HG03354 (cell line): Measurements from ENCODE around the gene WASF3.

Experiments used
- ATAC-seq: cut with Tn5 transposase; IDR thresholded peaks from one replicate; pipeline ENCODE4 v1.9.1; 2021; ENCODE audit warnings: mild to moderate bottlenecking; ENCODE audit not compliant: unreplicated experiment, poor library complexity, severe bottlenecking

The WASF3 gene

DNA sequence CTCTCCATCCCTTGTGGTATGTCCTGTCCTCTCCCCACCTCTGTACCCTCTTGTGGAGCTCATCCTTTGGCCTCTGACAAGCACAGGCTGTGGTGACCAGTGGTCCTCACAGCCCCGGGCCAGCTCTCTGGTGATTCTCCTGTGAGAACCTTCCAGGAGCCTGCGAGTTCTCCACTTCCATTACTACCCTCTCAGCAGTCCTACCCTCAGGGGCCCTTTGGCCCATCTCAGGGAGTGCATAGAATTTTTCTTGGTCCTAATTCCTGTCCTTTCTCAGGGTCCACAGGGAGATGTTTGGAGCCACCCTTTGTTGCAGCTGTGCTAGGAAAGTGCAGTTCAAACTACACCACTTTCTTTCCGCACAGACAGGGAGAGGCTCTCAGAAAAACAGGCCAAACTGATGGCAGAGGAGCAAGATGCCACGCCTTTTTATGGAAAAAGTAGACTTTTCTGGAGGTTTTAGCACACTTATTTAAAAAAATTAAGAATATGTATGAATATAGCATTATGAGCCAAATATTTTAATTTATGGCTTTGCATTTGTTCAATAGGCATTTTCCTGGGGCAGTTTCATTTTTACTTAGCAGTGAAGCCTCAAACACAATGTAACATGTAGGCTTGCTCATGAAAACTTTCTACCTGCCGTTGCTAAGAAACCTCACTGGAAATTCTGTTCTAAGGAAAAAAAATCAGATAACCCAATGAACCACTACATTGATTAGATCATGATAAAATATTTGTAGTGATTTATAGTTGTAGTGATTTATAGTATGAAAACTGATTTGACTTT lies 111.1 kb downstream of the WASF3 start:
- ATAC-seq: no peak

DNA sequence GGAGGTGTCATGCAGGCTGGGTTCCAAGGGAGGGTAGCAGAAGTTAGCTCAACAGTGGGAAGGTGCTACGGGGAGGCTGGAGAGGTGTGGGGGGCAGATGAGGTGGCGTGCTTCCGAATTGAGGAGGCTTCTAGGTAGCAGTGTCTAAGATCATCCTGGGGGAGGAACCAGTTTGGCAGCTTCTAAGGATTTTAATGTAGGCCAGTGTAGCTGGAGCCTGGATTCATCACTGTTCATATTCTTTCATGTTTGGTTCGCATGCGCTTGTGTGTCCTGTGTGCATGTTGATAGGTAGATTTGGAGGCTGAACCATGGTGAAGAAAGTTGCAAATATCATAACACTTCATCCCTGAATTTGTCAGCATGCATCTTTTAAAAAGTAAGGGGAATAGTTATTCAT lies 116.4 kb downstream of the WASF3 start:
- ATAC-seq: no peak

- no peak for ATAC-seq
These were observed 119.7 kb downstream of the WASF3 start for GRCh38 chr13:26677156-26677555.

DNA sequence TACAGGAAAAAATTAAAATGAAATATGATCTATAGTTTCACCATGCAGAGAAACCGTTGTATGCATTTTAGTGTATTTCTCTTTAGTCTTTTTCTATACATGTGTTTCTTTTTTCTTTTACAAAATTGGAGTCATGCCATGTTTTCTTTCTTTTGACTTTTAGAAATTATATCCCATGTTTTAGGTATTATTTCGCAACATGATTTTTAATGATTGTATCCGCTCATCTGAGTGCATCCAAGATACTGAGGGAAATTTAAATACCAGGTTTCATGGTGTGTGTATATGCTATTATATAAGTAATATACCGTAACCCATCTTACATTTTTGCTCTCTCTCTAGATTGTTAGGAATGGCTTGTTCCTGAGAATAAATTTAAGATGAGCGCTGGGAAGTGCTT lies 120.8 kb downstream of the WASF3 start:
- ATAC-seq: no peak

- ATAC-seq: no peak
These were observed 121.3 kb downstream of the WASF3 start for GRCh38 chr13:26678796-26679195.

DNA sequence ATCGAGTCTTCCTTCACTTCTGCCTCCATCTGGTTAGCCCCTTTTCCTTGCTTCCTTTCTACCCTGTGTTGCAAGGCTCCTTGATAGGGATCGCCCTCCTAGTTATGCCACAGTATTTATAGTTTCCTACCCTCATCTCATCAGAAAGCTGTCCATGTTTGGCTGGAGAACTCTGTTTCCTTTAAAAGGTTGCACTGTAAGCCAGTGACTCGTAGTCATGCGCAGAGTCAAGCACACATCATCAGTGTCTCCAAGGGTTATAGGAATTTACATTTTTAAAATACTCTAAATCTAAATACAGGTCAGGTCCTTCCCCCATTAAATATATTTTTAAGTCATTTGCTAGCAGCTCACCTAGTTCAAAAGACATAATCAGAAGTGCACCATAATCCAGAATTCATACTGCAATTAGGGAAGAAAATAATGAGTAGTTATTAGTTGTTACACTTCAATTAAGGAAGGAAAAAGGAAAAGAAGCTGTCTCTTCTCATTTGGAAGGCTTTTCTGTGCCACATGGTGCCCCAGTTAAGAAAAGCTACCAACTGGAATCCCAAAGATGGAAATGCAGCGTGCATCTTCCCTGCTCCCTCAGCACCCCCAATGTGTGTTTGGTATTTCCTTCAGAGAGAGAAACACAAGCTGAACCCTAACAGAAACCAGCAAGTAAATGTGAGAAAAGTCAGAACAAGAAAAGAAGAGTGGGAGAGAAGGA lies 122.1 kb downstream of the WASF3 start:
- ATAC-seq: no peak

- ATAC-seq: no peak
These were observed 122.6 kb downstream of the WASF3 start for GRCh38 chr13:26680123-26680450.

GRCh38 chr13:26680572-26680971 lies 123.1 kb downstream of the WASF3 start:
- no peak for ATAC-seq

- no peak for ATAC-seq
These were observed 123.6 kb downstream of the WASF3 start for GRCh38 chr13:26681036-26681435.

- ATAC-seq: no peak
These were observed 125.1 kb downstream of the WASF3 start for GRCh38 chr13:26682606-26683005.

- no peak for ATAC-seq
These were observed 128.1 kb downstream of the WASF3 start for GRCh38 chr13:26685606-26686005.

GRCh38 chr13:26686285-26686684 lies 128.8 kb downstream of the WASF3 start:
- ATAC-seq: no peak

DNA sequence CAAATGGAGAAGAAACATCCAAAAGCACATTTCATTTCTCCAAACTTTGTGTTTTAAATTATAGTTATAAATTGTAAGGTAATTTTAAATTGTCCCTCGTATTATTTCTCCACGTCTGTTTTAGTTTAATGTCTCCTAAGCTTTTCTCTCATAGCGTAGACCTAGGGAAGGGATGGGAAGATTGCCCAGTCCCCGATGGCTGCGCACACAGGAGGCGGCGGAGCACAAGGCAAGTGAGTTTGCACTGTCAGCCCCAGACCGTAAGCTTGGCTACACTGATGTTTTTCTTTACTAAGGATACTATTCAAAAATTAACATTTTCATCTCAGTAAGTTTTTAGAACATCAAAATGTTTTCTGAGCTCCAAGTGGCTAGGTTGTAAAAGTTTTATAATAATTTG lies 130.8 kb downstream of the WASF3 start:
- ATAC-seq: no peak

DNA sequence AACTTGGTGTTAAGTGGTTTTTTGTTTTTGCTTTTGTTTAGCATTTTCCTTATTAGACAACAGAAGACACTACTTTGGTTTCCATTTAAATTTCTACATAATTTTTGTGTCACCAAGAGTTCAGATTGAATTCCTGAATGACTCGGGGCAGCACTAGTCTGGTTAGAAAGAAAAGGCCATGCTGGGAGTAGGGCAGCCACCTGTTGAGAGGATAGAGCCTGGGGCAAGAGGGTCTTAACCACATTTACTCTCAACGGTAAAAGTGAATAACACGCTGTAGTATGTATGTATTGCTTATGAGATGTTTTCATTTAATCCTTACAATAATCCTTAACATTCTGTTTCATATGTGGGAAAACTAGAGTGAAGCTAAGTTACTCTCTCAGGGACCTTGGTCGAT lies 131.5 kb downstream of the WASF3 start:
- no peak for ATAC-seq

GRCh38 chr13:26693749-26694463 lies 136.4 kb downstream of the WASF3 start:
- ATAC-seq: no peak

DNA sequence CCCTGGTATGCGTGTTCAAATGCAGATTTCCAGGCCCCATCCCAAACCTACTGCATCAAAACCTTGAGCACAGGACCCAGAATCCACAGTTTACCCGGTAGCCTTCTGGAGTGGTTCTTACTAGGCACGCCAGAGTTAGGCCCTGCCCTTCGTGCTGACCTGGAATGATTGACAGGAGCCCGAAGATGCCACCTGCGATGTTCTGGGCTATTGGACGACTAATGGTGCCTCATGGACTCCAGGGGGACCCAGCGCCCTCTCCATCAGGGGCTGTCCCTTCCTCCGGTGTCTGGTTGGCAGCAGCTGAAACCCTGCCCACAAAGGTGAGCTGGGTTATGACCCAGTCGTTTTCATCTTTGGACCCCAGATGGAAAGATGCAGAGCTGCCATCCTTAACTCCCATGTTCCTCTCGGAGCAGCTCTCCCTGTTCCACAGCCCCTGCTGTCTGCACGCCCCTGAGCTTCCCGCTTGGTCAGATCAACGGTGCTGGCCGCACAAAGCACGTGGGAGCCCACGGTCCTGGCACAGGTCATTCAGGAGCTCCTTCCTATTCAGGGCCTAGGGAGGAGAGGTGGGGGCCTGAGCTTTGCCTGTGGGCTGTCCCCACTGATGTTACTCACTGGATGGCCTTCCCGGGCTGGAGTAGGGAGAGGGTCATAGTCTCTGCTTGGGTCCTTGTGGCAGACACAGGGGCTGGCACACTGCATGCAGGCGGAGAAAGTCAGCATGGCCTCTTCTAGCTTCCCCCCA lies 137.3 kb downstream of the WASF3 start:
- no peak for ATAC-seq

GRCh38 chr13:26695360-26695705 lies 137.8 kb downstream of the WASF3 start:
- ATAC-seq: no peak

DNA sequence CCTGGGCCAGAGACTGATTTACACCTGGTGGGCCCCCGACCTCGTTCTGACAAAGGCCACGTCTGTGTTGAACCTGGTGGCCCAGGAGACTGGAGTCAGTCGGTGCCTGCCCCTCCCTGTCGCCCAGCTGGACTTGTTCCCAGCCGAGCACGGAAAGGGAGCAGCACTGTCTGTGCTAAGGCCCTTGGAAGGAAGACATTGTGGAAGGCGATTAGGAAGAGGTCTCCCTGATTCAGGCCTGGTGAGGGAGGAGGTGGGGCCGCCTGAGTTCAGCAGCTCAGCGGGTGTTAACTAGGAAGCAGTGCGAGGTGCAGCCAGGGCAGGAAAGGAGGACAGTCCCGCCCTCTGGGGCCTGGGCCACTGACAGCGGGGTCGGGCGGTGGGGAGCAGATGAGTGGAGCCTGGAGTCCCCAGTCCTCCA lies 138.4 kb downstream of the WASF3 start:
- ATAC-seq: no peak

- no peak for ATAC-seq
These were observed 139.8 kb downstream of the WASF3 start for GRCh38 chr13:26697069-26697955.
